Thyroid gland (tissue), 4 donors: ENCODE results near the gene ACOX3. TPM values are rescaled to one million over a fixed set of nuclear protein-coding genes. Genes with fewer than 3 reads are reported as not detected.

Source experiments
- DNase-seq, 2 donors: peaks; one replicate each; pipeline ENCODE4 v3.0.0-alpha.2; 2019
- H3K27ac ChIP-seq, 3 donors: fragments of 200-600 bp; sonication (generic); 1 replicate in 2 of 3; 2 replicates in 1 of 3; pipeline ENCODE4 v1.5.1; 2016 to 2019; ENCODE audit warnings: mild to moderate bottlenecking in 1 of 3, moderate library complexity in 1 of 3
- H3K27me3 ChIP-seq: fragments of 200-600 bp; sonication (generic); one replicate; pipeline ENCODE4 v1.5.1; 2019
- H3K36me3 ChIP-seq, 2 donors: fragments of 200-600 bp; sonication (generic); one replicate each; pipeline ENCODE4 v1.5.1; 2016 to 2019
- H3K4me1 ChIP-seq, 2 donors: fragments of 200-600 bp; sonication (generic); one replicate each; pipeline ENCODE4 v1.5.1; 2017 to 2019
- H3K4me3 ChIP-seq, 3 donors: fragments of 200-600 bp; sonication (generic); replicated peaks in 1 of 3; 1 replicate in 2 of 3; 2 replicates in 1 of 3; pipeline ENCODE4 v1.5.1; 2016; ENCODE audit warnings: mild to moderate bottlenecking in 1 of 3
- H3K9me3 ChIP-seq: fragments of 200-600 bp; sonication (generic); one replicate; pipeline ENCODE4 v1.5.1; 2017
- CTCF ChIP-seq, 6 experiments: fragments of 200-600 bp in 3 of 6; fragments of 450-650 bp in 3 of 6; sonication (generic) in 3 of 6; IDR thresholded peaks; one replicate each; pipeline ENCODE4 v1.5.1; 2016 to 2019; ENCODE audit warnings: antibody characterized with exemption in 6 of 6, mild to moderate bottlenecking in 2 of 6, inconsistent platforms in 1 of 6, moderate library complexity in 1 of 6
- POLR2A ChIP-seq, 2 donors: fragments of 450-650 bp; IDR thresholded peaks; one replicate each; pipeline ENCODE4 v1.6.1; 2017; ENCODE audit warnings: antibody characterized with exemption in 2 of 2, mild to moderate bottlenecking in 2 of 2, moderate library complexity in 1 of 2
- WGBS, 2 donors: methylation state at CpG; one replicate each; pipeline ENCODE4 v1.1.5; 2017; 5-methylcytosine and 5-hydroxymethylcytosine counted together
- intact Hi-C: fragments of 100-400 bp; cut with DNase I; formaldehyde crosslinking; loops from one replicate; pipeline ENCODE4 v1.15.1; 2023
- total RNA-seq, 4 donors: library from RNA; depleted of rRNA; stranded (reverse); fragments of >200 nt; gene quantifications; one replicate each; pipeline ENCODE4 v1.2.3, GENCODE V29; 2016

The ACOX3 gene
- total RNA-seq, 4 donors from 2014 or later = 28.2 to 61.8 (median 47.7) TPM

DNA sequence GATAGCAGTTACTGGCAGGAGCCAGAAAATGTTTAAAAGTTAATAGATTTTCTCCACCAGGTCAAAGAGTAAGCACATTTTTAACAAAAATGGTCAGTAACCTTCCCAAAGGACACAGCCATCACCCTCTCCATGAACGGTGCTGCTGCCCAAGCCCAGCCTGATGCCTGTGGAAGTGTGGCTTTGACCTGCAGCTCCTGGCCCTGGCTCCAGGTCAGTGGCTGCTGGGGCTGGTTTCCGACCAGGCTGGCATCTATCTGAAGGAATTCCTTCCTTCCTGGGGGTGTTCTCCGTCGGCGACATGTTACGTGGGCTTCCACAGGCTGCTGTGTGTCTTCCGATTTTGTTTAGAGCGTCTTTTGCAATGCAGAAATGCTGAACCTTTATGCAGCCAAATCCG, 61.7 kb downstream of the ACOX3 start:
- 83 to 92% methylated on average over 9 of the region's 9 CpGs for WGBS, 2 donors
- peaks cover 9% of the 10 kb centered on the region in 2 donors for H3K4me1 ChIP-seq
- H3K36me3 ChIP-seq = peaks cover 0 to 4% of the 10 kb centered on the region in 2 donors
- H3K27ac ChIP-seq = no peak overlapping the region
- H3K4me3 ChIP-seq = no peak overlapping the region
- no peaks in the 10 kb centered on the region for H3K9me3 ChIP-seq
- H3K27me3 ChIP-seq = no peaks in the 10 kb centered on the region
- no peak for DNase-seq
- no peak for TF ChIP-seq CTCF (IDR thresholded peaks at IDR 0.05)
- TF ChIP-seq POLR2A (IDR thresholded peaks at IDR 0.05) = no peak
- intact Hi-C loops = no loop called here

DNA sequence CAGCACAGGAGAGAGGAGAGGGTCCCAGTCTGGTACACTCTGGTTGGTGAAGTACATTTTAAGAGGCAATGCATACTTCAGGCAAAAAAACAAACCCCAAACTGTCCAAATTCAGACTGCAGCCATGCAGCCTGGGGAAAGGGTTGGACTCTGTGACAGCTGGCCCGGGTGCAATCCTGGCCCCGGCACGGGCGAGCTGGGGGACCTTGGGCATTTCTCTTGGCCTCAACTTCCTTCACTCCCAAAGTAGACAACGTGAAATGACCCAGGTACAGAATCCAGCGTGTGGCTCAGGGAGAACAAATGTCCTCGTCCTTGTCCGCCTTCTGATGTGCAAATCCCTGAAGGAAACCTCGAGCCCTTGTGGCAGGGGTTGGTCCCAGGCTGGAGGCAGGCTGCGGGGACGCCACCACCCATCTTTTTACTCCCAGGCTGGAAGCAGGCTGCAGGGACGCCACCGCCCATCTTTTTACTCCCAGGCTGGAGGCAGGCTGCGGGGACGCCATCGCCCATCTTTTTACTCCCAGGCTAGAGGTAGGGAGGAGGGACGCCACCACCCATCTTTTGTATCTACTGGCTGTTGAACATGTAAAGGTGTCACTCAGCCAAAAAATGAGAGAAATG, 62.3 kb downstream of the ACOX3 start:
- DNase-seq = no peak
- intact Hi-C loops = no loop called here
- H3K9me3 ChIP-seq = no peaks in the 10 kb centered on the region
- no peak for TF ChIP-seq CTCF (IDR thresholded peaks at IDR 0.05)
- no peak for TF ChIP-seq POLR2A (IDR thresholded peaks at IDR 0.05)
- no peak overlapping the region for H3K4me3 ChIP-seq
- 75 to 90% methylated on average over 11 to 16 of the region's 17 CpGs for WGBS, 2 donors
- H3K4me1 ChIP-seq = peaks cover 3 to 4% of the 10 kb centered on the region in 2 donors
- H3K27ac ChIP-seq = no peak overlapping the region
- H3K36me3 ChIP-seq = peaks cover 0 to 4% of the 10 kb centered on the region in 2 donors
- H3K27me3 ChIP-seq = no peaks in the 10 kb centered on the region

- peaks cover 0 to 4% of the 10 kb centered on the region in 2 donors for H3K36me3 ChIP-seq
- 93 to 94% methylated on average over 29 to 36 of the region's 39 CpGs for WGBS, 2 donors
- H3K4me3 ChIP-seq = no peak overlapping the region
- TF ChIP-seq POLR2A (IDR thresholded peaks at IDR 0.05) (no peak), CTCF (IDR thresholded peaks at IDR 0.05) (no peak)
- H3K9me3 ChIP-seq = no peaks in the 10 kb centered on the region
- DNase-seq = no peak
- no peaks in the 10 kb centered on the region for H3K4me1 ChIP-seq
- intact Hi-C loops = no loop called here
- no peak overlapping the region for H3K27ac ChIP-seq
- no peaks in the 10 kb centered on the region for H3K27me3 ChIP-seq
Observed at GRCh38 chr4:8377103-8378075, 63.1 kb downstream of the ACOX3 start.

DNA sequence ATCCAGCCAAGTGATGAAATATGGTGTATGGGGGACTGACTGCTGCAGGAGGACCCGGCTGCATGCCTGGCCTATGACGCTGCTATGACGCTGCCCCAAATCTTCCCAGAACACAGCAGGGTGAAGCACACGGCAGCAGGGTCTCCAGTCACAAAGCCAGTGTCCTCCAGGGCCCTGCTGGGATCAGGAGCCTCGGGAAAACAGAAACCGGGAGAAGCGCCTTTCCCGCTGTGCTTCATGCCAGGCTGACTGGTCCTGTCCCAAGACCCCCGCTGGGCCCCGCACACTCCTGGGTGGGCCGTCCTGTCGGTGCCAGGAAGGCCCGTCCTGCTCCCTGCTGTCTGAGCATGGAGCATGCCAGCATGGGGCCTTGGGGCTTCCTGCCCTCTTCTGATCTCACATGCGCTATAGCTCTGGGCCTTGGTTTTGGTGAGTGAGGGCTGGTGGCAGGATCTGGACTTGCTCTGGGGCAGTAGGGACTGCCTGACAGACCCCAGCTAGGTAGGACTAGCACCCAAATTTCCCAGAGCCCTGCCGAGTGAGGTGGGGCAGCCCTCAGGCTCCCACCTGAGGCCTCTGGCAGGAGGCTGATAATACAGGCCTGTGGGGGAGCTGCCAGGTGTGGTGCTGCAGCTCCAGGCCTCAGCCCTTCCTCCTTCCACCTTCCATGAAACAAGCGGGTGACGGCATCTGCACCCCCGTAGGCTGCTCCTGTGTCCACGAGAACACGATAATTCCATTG, 64.0 kb downstream of the ACOX3 start:
- TF ChIP-seq POLR2A (IDR thresholded peaks at IDR 0.05) = no peak
- TF ChIP-seq CTCF (IDR thresholded peaks at IDR 0.05) = no peak
- H3K4me3 ChIP-seq = no peak overlapping the region
- H3K36me3 ChIP-seq = peaks cover 0 to 4% of the 10 kb centered on the region in 2 donors
- H3K27ac ChIP-seq = no peak overlapping the region
- intact Hi-C loops = no loop called here
- no peaks in the 10 kb centered on the region for H3K9me3 ChIP-seq
- WGBS, 2 donors = 91 to 97% methylated on average over 19 of the region's 20 CpGs
- peaks cover 0 to 3% of the 10 kb centered on the region in 2 donors for H3K4me1 ChIP-seq
- no peaks in the 10 kb centered on the region for H3K27me3 ChIP-seq
- no peak for DNase-seq
